GM18517 (cell line): Measurements from ENCODE around the gene SNX33.
"Not testable (repeated sequence)": the region's sequence is repeated elsewhere in the genome, so short reads cannot be mapped to it uniquely, and the experiment has no call there.

ENCODE experiments used
- ATAC-seq: cut with Tn5 transposase; IDR thresholded peaks from one replicate; pipeline ENCODE4 v1.9.1; 2021; ENCODE audit warnings: mild to moderate bottlenecking, moderate library complexity; ENCODE audit not compliant: unreplicated experiment

Gene SNX33

DNA sequence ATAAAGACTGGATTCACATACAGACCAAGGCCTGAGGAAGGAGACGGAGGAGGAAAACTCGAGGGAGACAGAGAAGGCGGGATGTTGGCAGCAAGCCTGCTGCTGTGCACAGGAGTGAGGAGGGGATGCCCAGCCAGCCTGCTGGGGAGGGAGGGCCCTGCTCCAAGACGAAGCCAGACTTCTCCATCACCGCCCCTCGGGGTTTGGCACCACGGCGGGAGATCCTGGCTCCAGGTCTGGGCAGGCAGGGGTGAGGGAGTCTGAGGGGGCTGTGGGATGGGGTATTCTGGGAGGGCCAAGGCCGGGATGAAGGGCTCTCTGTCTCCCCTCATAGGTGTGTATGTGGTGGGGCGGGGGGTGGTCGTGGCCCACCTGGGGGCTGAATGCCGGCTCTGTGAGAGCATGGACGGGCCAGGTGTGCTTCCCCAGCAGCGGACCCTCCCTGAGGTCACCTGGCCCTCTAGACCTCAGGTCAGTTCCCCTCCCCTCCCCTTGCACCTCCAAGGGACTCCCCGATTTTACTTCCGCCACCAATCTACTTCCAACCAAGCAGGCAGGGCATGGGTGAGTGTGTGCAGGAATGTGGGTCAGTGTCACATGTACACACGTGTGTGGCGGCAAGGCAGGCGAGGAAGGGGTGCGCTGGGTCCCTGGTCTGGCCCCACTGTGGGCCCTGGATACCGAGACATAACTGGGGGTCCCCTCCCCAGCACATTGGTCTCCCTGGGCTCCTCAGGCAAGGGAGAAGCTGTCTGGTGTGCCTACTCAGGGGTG is 50.4 kb downstream of the SNX33 start:
- not testable (repeated sequence) for ATAC-seq

GRCh38 chr15:75699517-75699916 is 51.8 kb downstream of the SNX33 start:
- ATAC-seq: not testable (repeated sequence)

DNA sequence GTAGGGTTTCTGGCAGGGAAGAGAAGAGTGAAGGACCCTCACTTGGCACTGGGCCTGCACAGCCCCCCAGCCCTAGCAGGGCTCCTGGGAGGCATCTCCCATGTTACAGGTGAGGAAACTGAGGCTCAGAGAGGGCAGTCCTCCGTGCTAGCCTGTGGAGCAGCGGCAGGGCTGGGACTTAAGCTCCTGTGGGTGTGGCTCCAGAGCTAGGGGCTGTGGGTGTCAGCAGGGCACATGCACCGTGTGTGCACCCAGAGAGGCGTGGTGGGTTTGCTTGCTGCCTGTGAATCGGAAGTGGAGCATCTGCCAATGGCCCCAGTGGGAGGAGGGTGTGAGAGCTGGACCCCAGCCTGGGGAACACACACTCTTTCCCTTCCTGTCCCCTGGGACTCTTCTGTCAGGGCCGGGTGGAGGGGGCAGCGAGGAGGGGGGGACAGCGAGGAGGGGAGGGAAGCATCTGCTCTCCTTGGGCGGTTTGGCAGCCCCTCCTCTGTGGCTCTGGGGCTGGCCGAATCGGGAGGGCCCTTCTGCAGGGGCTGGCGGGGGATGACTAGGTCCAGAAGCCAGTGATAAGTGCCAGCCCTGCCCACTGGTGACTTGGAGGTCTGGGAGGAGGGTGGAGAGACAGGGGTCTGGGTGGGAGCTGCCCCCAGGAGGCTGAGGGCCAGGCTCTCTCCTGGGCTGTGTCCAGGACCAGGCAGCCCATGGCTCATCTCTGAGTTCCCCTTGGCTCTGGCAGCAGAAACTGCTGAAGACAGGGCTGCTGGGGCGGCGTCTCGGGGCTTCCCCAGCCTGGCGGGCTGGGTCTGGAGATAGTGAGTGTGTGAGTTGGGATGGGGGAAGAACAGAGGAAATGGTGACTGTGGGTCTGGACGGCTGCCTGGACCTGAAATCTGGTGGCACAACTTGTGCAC is 52.5 kb downstream of the SNX33 start:
- ATAC-seq: not testable (repeated sequence)

- not testable (repeated sequence) for ATAC-seq
Measured at GRCh38 chr15:75701071-75702003, 53.6 kb downstream of the SNX33 start.

- no peak for ATAC-seq
Measured at GRCh38 chr15:75702436-75702835, 54.7 kb downstream of the SNX33 start.

- not testable (repeated sequence) for ATAC-seq
Measured at GRCh38 chr15:75703440-75704262, 55.9 kb downstream of the SNX33 start.

GRCh38 chr15:75704263-75704615 is 56.5 kb downstream of the SNX33 start:
- no peak for ATAC-seq

DNA sequence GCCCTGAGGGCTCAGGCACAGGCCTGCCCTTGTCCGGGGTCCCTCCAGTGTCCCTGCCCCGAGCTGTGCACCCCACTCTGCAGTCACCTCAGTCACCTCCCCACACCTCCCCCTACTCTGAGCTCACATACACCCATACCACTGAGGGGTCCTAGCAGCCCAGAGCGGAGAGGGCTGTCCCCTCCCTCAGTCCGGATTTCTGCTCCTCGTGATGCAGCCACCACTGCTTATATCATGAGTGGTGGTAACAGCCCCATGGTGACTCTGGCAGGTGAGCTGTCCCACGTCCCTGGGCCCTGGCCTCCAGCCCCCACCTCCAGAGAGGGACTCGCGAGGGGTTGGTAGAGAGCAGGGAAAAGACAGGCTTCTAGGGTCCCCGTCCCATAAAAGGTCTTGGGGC is 56.9 kb downstream of the SNX33 start:
- ATAC-seq: no peak

DNA sequence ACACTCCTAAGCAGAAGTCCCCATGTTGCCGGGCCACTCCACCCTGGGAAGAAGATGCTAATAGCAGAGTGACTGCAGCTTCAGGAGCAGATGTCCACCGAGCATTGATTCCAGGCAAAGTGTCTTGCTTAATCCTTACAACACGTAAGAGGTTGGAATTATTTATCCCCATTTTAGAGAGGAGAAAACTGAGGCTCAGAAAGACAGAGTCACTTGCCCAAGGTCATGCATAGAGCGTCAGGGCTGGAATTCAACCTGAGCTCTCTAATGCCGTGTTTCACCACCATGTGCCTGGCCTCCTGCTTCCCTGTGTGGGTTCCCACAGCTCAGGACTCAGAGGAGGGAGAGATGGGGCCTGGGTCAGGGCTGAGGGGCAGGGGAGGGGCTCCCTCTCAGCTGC is 57.7 kb downstream of the SNX33 start:
- ATAC-seq: not testable (repeated sequence)

DNA sequence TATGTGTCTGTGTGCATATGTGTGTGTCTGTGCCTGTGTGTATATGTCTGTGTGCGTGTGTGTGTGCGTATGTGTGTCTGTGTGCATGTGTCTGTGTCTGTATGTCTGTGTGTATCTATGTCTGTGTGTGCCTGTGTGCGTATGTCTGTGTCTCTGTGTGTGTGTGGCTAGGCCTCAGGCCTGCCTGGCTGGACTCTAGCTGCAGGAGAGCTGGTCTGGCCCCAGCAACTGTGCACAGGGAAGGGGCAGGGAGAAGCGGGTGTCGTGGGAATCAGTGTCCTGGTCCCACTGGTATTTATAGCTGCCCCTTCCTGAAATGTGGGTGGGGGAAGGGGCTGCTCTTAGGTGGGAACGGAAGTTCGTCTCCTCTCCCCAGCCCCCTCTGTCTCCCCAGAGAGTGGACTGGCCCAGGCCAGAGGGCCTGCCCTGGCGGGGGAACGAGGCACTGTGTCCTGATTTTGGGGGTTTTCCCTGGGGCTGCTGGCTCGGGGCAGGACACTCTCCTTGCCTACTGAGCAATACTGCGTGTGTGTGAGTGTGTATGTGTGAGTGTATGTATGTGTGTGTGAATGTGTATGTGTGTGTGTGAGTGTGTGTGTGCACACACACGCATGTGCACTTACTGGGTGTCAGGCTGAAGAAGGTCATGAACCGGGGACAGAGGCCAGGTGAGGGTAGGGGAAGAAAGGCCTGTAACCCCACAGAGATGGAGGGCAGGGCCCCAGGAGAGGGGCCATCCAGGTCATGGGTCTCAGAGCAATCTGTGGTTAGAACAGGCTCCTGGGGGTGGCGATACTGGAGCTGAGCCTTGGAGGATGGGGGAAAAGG is 58.4 kb downstream of the SNX33 start:
- ATAC-seq: no peak

DNA sequence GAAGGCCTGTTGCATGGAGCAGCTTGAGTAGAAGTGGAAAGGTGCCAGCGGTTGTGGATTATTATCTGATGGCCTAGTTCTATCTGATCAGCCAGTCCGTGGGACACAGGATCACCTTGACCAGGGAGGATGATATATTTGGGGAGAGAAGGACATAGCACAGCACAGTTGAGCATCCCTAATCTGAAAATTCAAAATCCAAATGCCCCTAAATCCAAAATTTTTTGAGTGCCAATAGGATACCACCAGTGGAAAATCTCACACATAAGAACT is 58.9 kb downstream of the SNX33 start:
- ATAC-seq: no peak

DNA sequence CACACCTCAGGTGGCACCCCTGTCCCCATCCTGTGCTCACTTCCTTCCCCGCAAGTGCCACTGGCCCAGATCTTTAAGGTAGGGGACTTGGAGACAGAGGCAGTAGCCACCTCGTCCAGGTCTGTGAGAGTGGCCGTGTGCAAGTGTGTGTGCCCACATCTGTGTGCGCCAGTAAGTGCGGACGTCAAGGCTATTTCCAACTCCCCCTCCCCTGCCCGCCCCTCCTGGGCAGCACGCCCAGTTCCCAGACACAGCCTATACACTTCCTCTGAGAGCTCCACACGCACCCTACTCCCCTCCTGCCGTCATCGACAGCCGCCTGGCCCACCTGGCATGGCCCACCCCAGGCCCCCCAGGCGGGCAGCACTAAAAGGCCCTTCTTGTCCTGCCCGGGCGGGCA is 61.7 kb downstream of the SNX33 start:
- not testable (repeated sequence) for ATAC-seq

- ATAC-seq: not testable (repeated sequence)
Measured at GRCh38 chr15:75710874-75711273, 63.2 kb downstream of the SNX33 start.

GRCh38 chr15:75711495-75711894 is 63.8 kb downstream of the SNX33 start:
- ATAC-seq: not testable (repeated sequence)
